HK-2 (cell line): ENCODE measurements around the gene GADL1.

Source experiments
- DNase-seq: peaks from one replicate; pipeline ENCODE4 v3.0.0-alpha.2; 2018; ENCODE audit not compliant: unreplicated experiment

The GADL1 gene

GRCh38 chr3:30894521-30895251 is at the start of gene GADL1:
TSS of gene GADL1 (minus strand) at chr3:30894661. CDS start at chr3:30894614, 47 bp downstream.
- peak; percentile 1 for DNase-seq

DNA sequence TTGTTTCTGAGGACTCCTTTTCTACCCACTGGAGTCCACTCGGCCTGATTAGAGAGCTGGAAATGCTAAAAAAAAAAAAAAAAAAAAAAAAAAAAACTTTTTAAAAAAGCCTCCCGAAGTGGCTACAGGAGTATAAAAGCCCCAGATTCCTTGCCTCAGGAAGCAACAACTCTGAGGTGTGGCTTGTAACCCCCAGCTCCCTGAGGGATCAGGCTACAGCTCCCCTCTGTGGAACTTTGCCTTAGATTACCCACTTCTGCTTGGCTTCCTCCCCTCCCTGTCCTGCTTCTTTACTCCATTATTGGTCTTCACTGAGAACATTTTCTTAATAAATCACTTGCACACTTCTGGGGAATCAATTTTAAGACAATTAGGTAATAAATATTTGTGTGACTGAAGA is 49.7 kb upstream of the GADL1 start:
- no peak for DNase-seq

DNA sequence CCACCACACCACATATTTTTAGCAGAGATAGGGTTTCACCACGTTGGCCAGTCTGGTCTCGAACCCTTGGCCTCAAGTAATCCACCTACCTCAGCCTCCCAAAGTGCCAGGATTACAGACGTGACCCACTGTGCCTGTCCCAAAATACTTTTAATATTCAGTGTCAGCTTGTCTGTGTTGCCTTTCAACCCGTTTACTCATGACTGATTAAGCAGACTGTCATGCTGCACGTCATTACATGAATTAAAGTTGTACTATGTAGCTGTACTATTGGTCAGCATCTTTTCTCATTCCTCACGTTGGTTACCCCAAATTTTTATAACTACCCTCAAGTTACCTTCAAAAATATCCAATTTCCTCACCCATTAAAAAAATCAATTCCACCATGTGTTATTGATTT is 48.7 kb upstream of the GADL1 start:
- no peak for DNase-seq

DNA sequence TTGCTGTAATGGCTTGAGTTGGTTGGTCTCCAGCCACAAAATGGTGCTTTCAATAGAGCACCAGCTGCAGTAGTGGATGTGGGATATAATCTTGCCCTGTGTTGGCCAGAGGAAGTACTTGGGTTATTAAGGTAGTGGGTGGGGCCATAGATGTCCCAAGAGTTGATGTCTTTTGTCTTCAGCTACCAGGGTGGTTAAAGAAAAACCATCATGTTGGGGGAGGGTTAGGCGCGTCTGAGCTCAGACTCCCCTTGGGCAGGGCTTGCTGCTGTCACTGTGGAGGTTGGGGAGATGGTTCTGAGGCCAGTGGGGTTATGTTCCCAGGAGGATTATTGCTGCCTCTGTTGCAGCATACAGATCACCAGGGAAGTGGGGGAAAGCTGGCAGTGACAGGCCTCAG is 46.9 kb upstream of the GADL1 start:
- no peak for DNase-seq

DNA sequence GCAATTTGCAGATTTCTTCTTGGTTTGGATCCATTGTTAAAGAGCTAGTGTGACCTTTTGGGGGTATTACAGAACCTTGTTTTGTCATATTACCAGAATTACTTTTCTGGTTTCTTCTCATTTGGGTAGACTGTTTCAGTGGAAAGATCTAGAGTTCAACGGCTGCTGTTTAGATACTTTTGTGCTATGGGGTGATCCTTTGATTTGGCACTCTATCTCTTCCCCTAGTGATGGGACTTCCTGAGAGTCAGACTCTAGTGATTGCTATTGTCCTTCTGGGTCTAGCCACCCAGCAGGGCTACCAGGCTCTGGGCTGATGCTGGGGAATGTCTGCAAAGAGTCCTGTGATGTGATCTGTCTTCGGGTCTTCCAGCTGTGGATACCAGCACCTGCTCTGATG is 46.3 kb upstream of the GADL1 start:
- no peak for DNase-seq

GRCh38 chr3:30934208-30934550 is 39.7 kb upstream of the GADL1 start:
- no peak for DNase-seq

DNA sequence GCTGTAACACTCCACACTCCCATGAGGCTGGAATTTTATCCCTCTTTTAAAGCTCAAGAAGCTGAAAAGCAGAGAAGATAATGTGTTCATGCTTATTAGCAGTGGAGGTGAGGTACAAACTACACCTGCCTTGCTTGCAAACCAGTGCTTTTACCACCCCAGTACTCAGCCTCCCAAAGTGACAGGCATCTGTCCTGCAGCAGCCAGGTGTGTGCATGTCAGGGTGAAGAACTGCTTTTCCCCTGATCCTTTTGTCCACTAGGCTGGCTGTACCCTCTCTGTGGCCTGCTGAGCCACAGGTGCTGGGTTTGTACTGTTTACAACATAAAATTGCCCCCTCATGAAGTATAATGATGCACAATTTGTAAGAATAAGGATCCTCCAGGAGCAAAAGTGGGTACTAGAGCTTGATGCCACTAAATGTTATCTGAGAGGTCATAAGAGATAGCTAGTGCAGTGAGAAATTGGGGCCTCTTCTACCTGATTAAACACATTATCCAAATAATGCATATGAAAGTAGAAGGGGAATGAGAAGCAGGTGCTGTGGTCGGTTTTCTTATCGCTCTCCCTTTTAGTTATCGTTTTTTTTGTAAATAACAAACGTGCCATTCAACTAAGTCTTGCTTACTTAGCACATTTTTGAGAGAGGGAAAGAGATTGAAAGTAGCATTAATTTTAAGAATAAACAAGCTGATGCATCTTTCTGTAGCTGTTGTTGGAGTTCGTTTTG is 39.2 kb upstream of the GADL1 start:
- DNase-seq, result no peak

- no peak for DNase-seq
Measured at GRCh38 chr3:30932513-30933098, 38.1 kb upstream of the GADL1 start.

GRCh38 chr3:30924763-30925162 is 30.3 kb upstream of the GADL1 start:
- no peak for DNase-seq

- DNase-seq, result no peak
Measured at GRCh38 chr3:30919564-30919963, 25.1 kb upstream of the GADL1 start.

DNA sequence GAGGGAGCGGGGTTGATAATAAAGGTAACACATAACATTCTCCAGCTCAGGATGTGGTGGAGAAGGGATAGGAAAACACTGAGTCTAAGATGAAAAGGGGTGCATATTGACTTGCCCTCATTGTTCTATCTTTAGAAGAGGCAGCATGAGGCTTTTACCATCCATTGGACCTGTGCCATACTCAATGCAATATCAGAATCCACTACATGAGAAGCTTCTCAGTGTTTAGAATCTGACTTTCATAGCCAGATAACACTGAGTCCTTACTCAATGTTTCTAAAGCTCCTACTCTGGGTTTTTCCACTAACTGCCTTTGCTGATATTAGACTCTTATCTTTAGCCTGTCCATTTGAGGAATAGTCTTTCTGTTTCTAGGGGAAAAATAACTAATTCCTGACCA is 24.3 kb upstream of the GADL1 start:
- no peak for DNase-seq

DNA sequence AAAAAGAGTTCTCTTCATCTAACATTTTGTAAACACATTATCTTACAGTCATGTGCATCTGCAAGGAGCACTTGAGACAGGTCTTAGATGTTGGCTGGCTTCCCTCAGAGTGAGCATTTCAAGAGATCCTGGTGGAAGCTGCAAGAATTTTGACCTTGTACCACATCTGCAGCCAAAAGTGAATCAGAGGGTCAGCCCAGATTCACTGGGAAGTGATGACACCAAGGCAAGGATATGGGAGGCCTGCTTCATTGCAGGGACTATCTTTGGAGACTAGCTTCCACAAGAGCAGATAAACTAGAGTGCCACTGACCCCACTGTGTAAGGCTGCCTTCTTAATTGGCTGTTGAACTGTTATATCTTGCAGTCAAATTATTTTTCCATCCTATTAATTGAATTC is 21.3 kb upstream of the GADL1 start:
- no peak for DNase-seq

DNA sequence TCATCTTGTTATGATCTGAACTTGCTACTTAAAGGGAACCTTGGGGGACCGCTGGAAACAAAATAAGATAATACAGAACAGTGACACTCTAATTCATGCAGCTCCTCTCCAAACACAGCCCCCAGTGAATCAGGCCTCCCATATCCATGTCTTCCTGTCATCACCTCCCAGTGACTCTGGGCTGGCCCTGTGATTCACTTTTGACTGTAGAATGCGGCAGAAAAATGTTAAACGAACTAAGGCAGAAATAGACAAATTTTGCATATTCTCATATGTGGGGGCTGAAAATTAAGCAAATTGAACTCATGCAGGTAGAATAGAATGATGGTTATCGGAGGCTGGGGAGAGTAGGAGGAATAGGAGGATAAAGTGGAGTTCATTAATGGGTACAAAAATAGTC is 20.2 kb upstream of the GADL1 start:
- DNase-seq, result no peak

DNA sequence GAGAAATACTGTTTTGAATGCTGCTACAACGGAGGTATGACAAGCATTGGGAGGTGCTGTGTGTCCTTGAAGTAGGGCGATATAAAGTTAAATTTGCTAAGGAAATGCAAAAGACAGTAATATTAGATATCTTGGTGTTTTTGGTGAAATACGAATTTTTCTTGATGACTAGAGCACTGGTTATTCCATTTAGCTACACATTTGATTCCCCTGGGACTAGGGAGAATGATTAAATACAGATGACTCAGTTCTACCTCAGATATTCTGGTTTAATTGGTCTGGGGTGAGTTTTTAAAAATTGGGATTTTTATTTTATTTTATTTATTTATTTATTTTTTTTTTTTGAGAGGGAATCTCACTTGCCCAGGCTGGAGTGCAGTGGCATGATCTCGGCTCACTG is 18.7 kb upstream of the GADL1 start:
- DNase-seq, result no peak

- no peak for DNase-seq
Measured at GRCh38 chr3:30912301-30912700, 17.8 kb upstream of the GADL1 start.

GRCh38 chr3:30908456-30909037 is 14.1 kb upstream of the GADL1 start:
- DNase-seq, result no peak

- DNase-seq, result no peak
Measured at GRCh38 chr3:30904996-30905395, 10.5 kb upstream of the GADL1 start.

DNA sequence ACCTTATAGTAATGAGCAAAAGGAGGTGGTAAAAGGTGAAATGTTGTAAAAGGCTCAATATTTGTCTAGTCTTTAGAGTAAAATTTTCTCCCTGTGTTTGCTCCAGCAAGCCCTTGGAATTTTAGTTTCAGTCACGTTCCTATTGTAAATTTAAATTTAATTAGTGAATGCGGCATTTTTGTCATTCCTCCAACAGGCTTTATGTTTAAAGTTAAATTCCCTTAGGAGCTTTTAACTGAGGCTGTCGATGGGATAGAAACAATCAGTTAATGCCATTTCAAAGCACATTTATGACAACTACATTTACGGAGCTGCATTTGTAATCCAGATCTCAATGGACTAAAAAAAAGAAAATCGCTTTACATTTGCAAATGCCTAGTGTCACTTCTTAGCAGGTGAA is 868 bp upstream of the GADL1 start:
- no peak for DNase-seq

DNA sequence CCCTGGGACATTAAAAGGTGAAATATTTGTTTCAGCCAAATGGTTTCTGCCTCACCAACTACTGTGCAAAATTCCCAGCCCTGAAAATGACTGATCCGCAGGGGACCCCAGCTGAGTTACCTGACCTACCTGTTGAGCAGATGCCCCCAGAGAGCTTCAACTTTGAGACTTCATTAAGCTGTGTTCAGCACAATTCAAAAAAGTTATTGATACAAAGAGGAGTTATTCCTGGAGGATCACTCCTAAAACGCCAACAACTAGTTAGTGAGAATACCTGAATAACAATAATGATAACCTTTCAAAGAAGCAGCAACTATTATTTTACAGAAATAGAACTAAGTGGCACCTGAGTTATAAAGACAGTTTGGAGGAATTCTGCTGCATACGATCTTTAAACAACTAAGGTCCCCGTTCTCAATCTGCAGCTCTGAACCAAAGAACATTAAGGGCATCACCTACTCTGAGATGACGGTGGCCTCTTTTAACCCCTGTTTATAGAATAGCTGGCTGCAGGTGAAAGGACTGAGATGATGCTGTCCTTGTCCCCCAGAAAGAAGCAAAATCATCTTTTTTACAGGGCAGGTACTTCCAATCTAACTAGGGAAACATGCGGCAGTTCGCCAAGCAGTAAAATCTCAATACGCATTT is 659 bp downstream of the GADL1 start:
- no peak for DNase-seq

- no peak for DNase-seq
Measured at GRCh38 chr3:30890907-30891306, 3.6 kb downstream of the GADL1 start.

GRCh38 chr3:30886888-30887287 is 7.6 kb downstream of the GADL1 start:
- no peak for DNase-seq

GRCh38 chr3:30878862-30879261 is 15.6 kb downstream of the GADL1 start:
- no peak for DNase-seq
